Kidney tubule cell (primary cell): ENCODE measurements around the gene ZNF407.

ENCODE experiments used
- DNase-seq: peaks from one replicate; pipeline ENCODE4 v3.0.0-alpha.2; 2018; ENCODE audit warnings: low spot score

Gene ZNF407

GRCh38 chr18:75104483-75104882, 506.8 kb downstream of the ZNF407 start:
- no peak for DNase-seq

- no peak for DNase-seq
Measured at GRCh38 chr18:75105551-75106254, 508.0 kb downstream of the ZNF407 start.

- no peak for DNase-seq
Measured at GRCh38 chr18:75106746-75107145, 509.1 kb downstream of the ZNF407 start.

GRCh38 chr18:75107196-75107930, 509.7 kb downstream of the ZNF407 start:
- no peak for DNase-seq

GRCh38 chr18:75107931-75108276, 510.2 kb downstream of the ZNF407 start:
- no peak for DNase-seq

- no peak for DNase-seq
Measured at GRCh38 chr18:75108579-75109318, 511.1 kb downstream of the ZNF407 start.

- DNase-seq, result no peak
Measured at GRCh38 chr18:75109319-75109691, 511.6 kb downstream of the ZNF407 start.

GRCh38 chr18:75109819-75110218, 512.1 kb downstream of the ZNF407 start:
- DNase-seq, result no peak

- no peak for DNase-seq
Measured at GRCh38 chr18:75110311-75110710, 512.6 kb downstream of the ZNF407 start.

GRCh38 chr18:75110846-75111415, 513.3 kb downstream of the ZNF407 start:
- DNase-seq, result no peak

GRCh38 chr18:75111760-75112159, 514.1 kb downstream of the ZNF407 start:
- peak; percentile 29 for DNase-seq

GRCh38 chr18:75112186-75113096, 514.8 kb downstream of the ZNF407 start:
- DNase-seq, result no peak

GRCh38 chr18:75113455-75113854, 515.8 kb downstream of the ZNF407 start:
- no peak for DNase-seq

- DNase-seq, result no peak
Measured at GRCh38 chr18:75114231-75114764, 516.6 kb downstream of the ZNF407 start.
